K562 (cell line): ENCODE measurements around the gene THOP1. TPM values are rescaled to one million over a fixed set of nuclear protein-coding genes. Genes with fewer than 3 reads are reported as not detected.

Experiments
- CUX1 ChIP-seq: fragments of 200-800 bp; sonication (Bioruptor generic); IDR thresholded peaks from 2 replicates; pipeline ENCODE4 v1.6.1; 2016; ENCODE audit warnings: missing genetic modification characterization, missing compliant biosample characterization
- EP400 ChIP-seq: fragments of 450-650 bp; IDR thresholded peaks from 2 replicates; pipeline ENCODE4 v1.6.1; 2017; ENCODE audit warnings: antibody characterized with exemption, mild to moderate bottlenecking, moderate library complexity
- EZH2 ChIP-seq: IDR thresholded peaks from 2 replicates; pipeline ENCODE4 v1.6.1; 2012; ENCODE audit warnings: low read depth, mild to moderate bottlenecking, inconsistent platforms, low read length, borderline replicate concordance
- FIP1L1 ChIP-seq: fragments of 200-400 bp; formaldehyde crosslinking; IDR thresholded peaks from 2 replicates; pipeline ENCODE4 v1.6.1; 2018; ENCODE audit warnings: mild to moderate bottlenecking, low read depth, low read length; ENCODE audit not compliant: poor library complexity, severe bottlenecking
- ILK ChIP-seq: fragments of 450-650 bp; IDR thresholded peaks from 2 replicates; pipeline ENCODE4 v1.6.1; 2016; ENCODE audit warnings: missing genetic modification characterization, low read depth, mild to moderate bottlenecking, missing compliant biosample characterization, moderate library complexity, borderline replicate concordance
- NCOA4 ChIP-seq: fragments of 450-650 bp; IDR thresholded peaks from 2 replicates; pipeline ENCODE4 v1.6.1; 2018; ENCODE audit warnings: mild to moderate bottlenecking; ENCODE audit not compliant: partially characterized antibody
- SMAD4 ChIP-seq: fragments of 250-450 bp; sonication (Bioruptor Pico); conservative IDR thresholded peaks from 2 replicates; pipeline ENCODE4 v1.8.0; 2021; ENCODE audit warnings: inconsistent platforms, mild to moderate bottlenecking, moderate library complexity
- STAG1 ChIP-seq: sonication (generic); formaldehyde crosslinking; IDR thresholded peaks from 2 replicates; pipeline ENCODE4 v1.5.0; 2020; ENCODE audit warnings: missing genetic modification reagents, borderline replicate concordance
- ZNF184 ChIP-seq: sonication (generic); formaldehyde crosslinking; IDR thresholded peaks from 2 replicates; pipeline ENCODE4 v1.5.0; 2020; ENCODE audit warnings: missing genetic modification reagents
- ZNF24 ChIP-seq: fragments of 450-650 bp; IDR thresholded peaks from 2 replicates; pipeline ENCODE4 v1.6.1; 2016
- ZNF408 ChIP-seq: fragments of 250-450 bp; sonication (Bioruptor Pico); IDR thresholded peaks from 2 replicates; pipeline ENCODE4 v1.4.0; 2020; ENCODE audit warnings: low read depth, mild to moderate bottlenecking, moderate library complexity
- ZNF586 ChIP-seq: fragments of 450-650 bp; formaldehyde crosslinking; conservative IDR thresholded peaks from 2 replicates; pipeline ENCODE4 v1.4.0; 2020; ENCODE audit warnings: mild to moderate bottlenecking, moderate library complexity
- polyA plus RNA-seq, 8 experiments: library from polyadenylated mRNA; depleted of rRNA in 4 of 8; stranded (reverse) in 5 of 8; unstranded in 3 of 8; fragments of >200 nt; fragmentation: Nextera tagmentation in 2 of 8; fragmentation: Illumina TruSeq in 1 of 8; extraction: Ambion mirVana in 2 of 8; extraction: Trizol in 1 of 8; gene quantifications; 2 replicates each; pipeline versions ENCODE4 v1.2.1 to v1.2.3, GENCODE V29; 2011 to 2014; ENCODE audit warnings: inconsistent platforms in 1 of 8, missing spikeins in 1 of 8
- total RNA-seq, 7 experiments: library from RNA; depleted of rRNA in 6 of 7; stranded (reverse); fragments of >200 nt in 6 of 7; fragmentation: Illumina TruSeq in 2 of 7; extraction: Trizol in 2 of 7; gene quantifications; 2 replicates each; pipeline versions ENCODE4 v1.2.1 to v1.2.3, GENCODE V29; 2011 to 2021; ENCODE audit warnings: low replicate concordance in 1 of 7
- TF ChIP-seq, protein P1 (sequence below), 2 experiments: fragments of 450-650 bp in 1 of 2; IDR thresholded peaks; 2 replicates each; pipeline ENCODE4 v1.6.1; 2011 to 2017; ENCODE audit warnings: low read depth in 2 of 2, antibody characterized with exemption in 1 of 2, borderline replicate concordance in 1 of 2, low read length in 1 of 2, mild to moderate bottlenecking in 1 of 2, mixed read lengths in 1 of 2; ENCODE audit not compliant: control insufficient read depth in 1 of 2
- TF ChIP-seq, protein P2 (sequence below): fragments of 450-650 bp; formaldehyde crosslinking; IDR thresholded peaks from 2 replicates; pipeline ENCODE4 v1.4.0; 2020; ENCODE audit warnings: mild to moderate bottlenecking, moderate library complexity
- TF ChIP-seq, protein P3 (sequence below), 2 experiments: fragments of 450-650 bp in 1 of 2; sonication (generic) in 1 of 2; formaldehyde crosslinking; conservative IDR thresholded peaks; 2 replicates each; pipeline versions ENCODE4 v1.4.0 to v1.8.1; 2020 to 2022; ENCODE audit warnings: mild to moderate bottlenecking in 1 of 2, missing genetic modification reagents in 1 of 2

Gene THOP1
- total and polyA plus RNA-seq, 9 of the 15 experiments (the other 6 are each of a cell fraction or from before 2014, with no cell fraction given), result 1.3 to 255 (median 96.1) TPM

- TF ChIP-seq CUX1 (no peak), NCOA4 (no peak), ZNF184 (CRISPR knock-in tag) (no peak), ZNF24 (0 out of 2 replicates have a peak, but pooled peaks have one; percentile 43), SMAD4 (peak; percentile 77), FIP1L1 (peak; percentile 93), EZH2 (no peak), ZNF408 (CRISPR knock-in tag) (no peak), ILK (tag) (no peak), ZNF586 (CRISPR knock-in tag) (no peak), STAG1 (CRISPR knock-in tag) (peak; percentile 84; the same call in 1 of the 2 replicates), EP400 (peak; percentile 99)
- TF ChIP-seq, protein P1, sequence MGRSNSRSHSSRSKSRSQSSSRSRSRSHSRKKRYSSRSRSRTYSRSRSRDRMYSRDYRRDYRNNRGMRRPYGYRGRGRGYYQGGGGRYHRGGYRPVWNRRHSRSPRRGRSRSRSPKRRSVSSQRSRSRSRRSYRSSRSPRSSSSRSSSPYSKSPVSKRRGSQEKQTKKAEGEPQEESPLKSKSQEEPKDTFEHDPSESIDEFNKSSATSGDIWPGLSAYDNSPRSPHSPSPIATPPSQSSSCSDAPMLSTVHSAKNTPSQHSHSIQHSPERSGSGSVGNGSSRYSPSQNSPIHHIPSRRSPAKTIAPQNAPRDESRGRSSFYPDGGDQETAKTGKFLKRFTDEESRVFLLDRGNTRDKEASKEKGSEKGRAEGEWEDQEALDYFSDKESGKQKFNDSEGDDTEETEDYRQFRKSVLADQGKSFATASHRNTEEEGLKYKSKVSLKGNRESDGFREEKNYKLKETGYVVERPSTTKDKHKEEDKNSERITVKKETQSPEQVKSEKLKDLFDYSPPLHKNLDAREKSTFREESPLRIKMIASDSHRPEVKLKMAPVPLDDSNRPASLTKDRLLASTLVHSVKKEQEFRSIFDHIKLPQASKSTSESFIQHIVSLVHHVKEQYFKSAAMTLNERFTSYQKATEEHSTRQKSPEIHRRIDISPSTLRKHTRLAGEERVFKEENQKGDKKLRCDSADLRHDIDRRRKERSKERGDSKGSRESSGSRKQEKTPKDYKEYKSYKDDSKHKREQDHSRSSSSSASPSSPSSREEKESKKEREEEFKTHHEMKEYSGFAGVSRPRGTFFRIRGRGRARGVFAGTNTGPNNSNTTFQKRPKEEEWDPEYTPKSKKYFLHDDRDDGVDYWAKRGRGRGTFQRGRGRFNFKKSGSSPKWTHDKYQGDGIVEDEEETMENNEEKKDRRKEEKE (IDR thresholded peaks at IDR 0.05; ENCODE audit: borderline replicate concordance in 1 of 2, control insufficient read depth in 1 of 2, low read depth in 2 of 2, low read length in 1 of 2), result peak in 1 of 2 experiments; percentile 86; a peak in 1 of 4 replicates
- TF ChIP-seq, protein P2, sequence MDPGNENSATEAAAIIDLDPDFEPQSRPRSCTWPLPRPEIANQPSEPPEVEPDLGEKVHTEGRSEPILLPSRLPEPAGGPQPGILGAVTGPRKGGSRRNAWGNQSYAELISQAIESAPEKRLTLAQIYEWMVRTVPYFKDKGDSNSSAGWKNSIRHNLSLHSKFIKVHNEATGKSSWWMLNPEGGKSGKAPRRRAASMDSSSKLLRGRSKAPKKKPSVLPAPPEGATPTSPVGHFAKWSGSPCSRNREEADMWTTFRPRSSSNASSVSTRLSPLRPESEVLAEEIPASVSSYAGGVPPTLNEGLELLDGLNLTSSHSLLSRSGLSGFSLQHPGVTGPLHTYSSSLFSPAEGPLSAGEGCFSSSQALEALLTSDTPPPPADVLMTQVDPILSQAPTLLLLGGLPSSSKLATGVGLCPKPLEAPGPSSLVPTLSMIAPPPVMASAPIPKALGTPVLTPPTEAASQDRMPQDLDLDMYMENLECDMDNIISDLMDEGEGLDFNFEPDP (CRISPR knock-in tag), result no peak
- TF ChIP-seq, protein P3, sequence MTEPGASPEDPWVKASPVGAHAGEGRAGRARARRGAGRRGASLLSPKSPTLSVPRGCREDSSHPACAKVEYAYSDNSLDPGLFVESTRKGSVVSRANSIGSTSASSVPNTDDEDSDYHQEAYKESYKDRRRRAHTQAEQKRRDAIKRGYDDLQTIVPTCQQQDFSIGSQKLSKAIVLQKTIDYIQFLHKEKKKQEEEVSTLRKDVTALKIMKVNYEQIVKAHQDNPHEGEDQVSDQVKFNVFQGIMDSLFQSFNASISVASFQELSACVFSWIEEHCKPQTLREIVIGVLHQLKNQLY (CRISPR knock-in tag; conservative IDR thresholded peaks at IDR 0.05), result peak in 1 of 2 experiments; percentile 94; a peak in 1 of 4 replicates
Measured at GRCh38 chr19:2782936-2783780, 2.1 kb upstream of the THOP1 start, which contains the start of gene SGTA (continued).
